GM19351 (cell line): ENCODE results near the gene TCEA3.
A peak's percentile ranks its signal among the peaks of the same experiment; 100 is the strongest.

ENCODE experiments used
- ATAC-seq: cut with Tn5 transposase; IDR thresholded peaks from one replicate; pipeline ENCODE4 v1.9.1; 2021; ENCODE audit warnings: mild to moderate bottlenecking, moderate library complexity; ENCODE audit not compliant: unreplicated experiment

TCEA3 gene

DNA sequence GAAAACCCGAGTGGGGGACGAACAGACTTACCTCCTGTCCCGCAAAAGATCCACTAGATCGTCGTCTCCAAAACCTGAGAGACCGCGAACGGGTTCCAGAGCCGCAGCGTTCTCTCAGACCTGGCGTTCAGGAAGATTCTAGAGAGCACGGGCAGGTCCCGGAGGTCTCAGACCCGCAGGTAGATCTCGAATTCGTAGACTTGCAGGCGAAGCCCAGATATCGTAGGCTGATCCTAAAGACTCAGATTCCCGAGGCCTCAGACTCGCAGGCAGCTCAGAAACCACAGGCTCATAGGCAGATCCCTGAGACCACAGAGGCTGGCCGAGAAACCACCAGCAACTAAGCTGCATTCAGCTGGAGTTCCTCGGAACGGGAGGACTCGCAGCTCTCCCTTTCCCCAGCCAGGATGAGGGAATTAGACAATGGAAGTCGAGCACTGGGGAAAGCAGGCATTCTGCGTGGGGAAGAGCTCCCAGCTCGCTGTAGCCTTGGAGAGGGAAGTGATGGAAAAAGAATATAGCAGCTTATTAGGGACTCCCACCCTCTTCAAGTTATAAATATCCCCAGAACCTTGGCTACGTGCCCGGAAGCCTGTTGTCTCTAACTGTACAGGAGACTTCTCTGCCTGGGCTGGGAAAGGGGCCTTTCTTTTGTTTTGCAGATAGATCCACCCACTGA is 55.1 kb downstream of the TCEA3 start, which contains the start of gene ZNF436:
TSS of gene ZNF436 (minus strand) at position 502 of the 679 bp plus-strand sequence. CDS start 1,831 bp downstream, outside the sequence.
- ATAC-seq: no peak

DNA sequence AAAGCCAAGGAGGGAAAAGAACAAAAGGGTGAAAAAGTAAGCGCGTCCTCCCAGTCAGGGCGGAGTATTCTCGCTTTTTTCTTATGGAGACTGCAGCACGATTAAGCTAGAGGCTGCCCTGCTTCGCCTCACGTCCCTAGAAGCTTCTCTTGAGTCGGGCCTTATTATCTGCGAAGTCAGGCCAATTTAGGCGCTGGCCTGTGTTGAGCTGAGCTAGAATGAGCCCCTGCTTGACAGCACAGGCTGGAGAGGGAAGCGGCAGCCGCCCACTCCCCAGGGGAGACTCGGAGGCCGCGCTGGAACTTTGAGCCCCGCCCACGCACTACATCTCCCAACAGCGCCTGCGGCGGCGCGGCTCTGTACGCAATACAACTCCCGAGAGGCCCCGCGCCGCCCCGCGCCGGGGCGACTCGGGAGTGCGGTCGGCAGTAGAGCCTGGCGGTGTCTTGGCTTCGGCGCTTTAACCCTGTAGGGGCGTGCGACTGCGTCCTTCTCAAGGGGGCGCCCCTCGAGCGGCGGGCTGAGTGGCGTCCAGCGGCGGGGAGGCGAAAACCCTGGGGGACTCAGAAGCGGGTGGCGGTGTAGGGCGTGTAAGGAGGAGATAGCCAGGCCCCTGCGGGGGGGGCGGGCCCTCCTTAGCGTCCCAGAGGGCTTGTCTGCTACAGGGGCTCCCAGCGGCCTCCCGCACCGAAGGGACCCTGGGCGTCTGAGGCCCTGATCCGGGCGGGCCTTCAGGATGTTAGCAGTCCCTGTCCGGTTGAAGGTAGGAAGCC is 55.8 kb downstream of the TCEA3 start:
- peak; percentile 62 for ATAC-seq

DNA sequence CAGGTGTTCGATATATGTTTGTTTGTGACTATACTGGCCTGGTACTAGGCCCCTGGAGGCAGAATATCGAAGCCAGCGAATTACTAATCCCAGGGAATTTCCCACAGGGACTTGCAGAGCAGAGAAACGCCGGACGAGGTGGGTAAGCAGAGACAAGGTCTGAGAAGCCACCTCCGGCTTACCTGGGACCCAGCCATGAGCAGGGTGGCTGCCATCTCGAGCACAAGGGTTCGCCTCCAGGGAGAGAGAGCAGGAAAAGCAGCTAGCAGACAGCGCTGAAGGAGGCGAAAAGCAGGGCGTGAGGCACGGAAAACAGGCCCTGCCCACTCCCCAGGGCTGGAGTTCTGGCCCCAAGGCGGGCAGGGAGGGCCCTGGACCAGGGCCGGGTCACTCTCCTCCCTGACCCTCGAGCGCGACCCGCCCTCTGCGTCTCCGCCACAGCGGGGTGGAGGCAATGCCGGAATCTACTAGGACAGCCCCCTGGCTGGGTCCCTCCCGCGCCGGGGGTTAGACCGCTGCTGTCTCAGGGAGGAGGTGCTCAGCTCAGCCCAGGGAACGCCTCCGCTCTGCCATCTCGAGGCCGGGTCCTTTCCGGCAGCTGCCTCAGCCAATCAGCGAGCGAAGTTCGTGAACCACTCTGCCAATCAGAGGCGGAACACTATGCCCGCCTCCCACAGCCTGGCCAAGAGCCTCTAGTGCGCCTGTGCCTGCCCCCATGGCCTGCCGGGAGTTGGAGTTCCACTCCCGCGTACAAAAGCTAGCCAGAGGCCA is 56.6 kb downstream of the TCEA3 start:
- ATAC-seq: peak; percentile 91

DNA sequence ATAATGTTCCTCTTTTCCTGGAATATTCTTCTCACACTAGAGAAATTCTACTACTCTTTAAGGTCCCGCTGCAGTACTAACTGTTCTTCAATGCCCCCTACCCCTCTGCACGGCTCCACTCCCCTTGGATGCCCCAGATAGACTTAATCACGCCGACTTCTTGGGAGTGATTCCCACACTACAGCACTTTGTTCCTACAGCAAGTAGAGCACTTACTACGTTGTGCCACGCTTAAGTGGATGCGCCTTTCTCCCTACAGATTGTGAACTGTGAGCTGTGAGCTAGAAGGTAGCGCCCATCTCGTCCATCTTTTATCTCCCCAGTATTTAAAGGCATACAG is 57.1 kb downstream of the TCEA3 start:
- ATAC-seq: no peak

DNA sequence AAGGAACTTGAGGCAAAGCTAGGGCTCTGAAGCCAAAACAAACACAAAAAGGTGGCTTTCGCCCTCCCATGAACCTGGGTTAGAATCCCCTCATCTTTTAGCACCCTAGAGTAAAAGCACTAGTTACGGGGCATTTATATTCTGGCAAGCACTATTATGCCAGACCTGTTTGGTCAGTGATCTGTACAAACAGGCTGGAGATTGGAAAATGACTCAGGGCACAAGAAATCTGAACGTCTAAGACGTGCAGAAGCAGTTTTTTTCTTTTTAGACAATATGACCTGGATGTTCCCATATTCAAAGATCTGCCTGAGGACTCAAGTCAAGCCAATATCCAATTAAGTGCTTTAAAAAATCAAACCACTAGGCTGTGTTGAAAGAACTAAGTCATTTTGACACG is 58.0 kb downstream of the TCEA3 start:
- ATAC-seq: no peak

DNA sequence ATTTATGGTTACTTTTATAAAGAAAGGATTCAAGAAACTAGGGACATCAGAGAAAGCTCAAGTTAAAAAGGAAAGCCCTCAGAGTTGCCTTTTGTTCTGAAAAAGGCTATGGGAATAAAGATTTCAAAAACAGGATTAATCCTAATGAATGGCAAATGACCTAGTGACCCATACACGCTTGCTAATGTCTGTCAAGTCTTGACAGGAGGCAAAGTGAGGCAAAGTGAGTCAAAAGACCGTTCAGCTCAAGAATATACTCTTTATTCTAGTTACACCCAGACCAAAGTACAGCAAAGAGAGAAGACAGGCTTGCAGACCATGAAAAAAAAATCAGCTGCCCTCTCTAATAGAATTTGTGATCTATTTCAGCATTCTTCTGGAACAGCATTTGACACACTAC is 58.4 kb downstream of the TCEA3 start:
- no peak for ATAC-seq

DNA sequence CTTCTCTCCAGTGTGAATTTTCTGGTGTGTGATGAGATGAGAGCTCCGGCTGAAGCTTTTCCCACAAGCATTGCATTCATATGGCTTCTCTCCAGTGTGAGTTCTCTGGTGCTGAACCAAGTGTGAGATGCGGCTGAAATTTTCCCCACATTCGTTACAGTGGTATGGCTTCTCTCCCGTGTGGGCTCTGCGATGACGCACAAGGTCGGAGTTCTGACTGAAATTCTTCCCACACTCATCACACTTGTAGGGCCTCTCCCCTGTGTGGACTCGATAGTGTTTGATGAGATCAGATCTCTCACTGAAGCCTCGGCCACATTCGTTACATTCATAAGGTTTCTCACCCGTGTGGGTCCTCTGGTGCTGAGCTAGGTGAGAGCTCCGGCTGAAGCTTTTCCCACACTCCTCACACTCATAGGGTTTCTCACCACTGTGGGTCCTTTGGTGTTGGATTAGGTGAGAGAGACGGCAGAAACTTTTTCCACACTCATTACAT is 62.3 kb downstream of the TCEA3 start:
- no peak for ATAC-seq

DNA sequence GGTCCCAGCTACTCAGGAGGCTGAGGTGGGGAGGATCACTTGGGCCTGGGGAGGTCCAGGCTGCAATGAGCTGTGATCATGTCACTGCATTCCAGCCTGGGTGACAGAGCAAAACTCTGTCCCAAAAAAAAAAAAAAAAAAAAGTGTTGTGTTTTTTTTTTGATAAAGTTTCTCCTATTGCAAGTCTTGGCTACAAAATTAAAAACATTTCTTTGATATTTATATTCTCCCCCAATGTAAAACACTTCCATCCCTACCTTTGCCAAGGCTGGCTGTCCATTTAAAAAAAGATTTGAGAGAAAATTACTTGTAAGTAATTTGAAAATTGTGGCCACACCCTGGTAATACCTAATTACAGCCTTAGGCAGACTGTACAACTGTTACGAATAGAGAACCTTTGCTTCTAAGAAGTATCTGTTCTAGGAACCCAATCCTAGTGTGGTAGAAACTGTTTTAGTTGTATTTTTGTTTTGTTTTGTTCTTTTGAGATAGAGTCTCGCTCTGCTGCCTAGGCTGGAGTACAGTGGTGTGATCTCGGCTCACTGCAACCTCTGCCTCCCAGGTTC is 66.2 kb downstream of the TCEA3 start:
- ATAC-seq: no peak

DNA sequence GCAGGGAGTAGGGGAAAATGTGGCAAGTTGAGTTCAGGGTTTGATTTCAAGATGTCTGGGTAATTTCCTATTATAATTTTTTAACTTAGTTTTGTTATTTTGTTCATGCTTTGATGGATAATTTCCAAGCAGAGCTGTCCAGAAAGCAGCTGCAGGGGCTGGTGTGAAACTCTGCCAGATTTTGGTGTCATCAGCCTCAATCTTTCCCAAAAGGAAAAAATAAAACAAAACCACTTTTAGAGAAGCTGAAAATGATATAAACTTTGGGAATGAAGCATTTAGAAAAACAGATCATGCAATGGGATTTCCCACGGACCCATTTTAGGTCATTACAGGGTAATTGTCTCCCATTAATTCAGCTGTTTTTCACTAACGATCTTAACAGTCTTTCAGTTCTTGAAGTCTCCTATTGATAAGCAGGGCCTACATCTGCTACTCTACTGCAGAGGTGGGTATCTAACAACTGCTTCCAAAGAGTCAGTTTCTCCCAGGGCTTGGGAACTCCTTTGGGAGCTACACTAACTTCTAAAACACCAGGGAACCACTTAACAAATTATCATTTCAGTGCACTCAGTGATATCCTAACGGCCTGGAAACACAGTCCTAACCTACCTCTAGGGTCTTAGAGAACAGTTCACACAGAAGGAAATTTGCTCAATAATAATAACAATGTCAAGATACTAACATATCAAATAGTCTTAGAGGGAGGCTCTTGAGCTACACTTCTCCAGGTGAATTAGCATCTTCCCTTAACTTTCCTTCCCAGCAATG is 67.2 kb downstream of the TCEA3 start:
- ATAC-seq: no peak

DNA sequence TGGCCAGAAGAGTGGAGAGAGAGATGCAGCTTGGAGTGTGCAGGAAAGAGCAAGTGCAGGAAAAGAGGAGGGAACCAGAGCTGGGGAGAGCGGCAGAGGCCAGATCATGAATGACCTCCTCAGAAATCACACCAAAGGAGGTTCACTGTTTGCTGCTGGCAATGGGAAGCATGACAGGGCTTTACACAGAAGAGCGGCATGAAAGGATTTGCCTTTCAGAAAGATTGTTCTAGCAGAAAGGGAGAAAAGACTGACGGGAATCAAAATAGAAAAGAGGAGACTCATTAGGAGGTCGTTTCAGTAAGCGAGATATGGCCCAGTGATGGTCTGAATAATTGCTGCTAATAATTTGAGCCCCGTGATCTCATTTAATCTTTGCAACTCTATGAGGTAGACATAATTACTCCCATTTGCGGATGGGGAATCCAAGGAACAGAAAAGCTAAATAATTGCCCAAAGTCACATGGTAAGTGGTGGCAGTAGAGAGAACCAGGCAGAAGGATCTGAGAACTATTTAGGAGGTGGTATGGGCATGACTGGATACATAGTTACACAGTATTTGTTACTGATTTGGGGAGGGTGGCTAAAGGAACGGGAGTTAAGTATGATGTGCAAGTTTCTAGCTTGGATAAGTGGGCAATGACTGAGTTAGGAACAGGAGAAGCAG is 67.9 kb downstream of the TCEA3 start:
- no peak for ATAC-seq

DNA sequence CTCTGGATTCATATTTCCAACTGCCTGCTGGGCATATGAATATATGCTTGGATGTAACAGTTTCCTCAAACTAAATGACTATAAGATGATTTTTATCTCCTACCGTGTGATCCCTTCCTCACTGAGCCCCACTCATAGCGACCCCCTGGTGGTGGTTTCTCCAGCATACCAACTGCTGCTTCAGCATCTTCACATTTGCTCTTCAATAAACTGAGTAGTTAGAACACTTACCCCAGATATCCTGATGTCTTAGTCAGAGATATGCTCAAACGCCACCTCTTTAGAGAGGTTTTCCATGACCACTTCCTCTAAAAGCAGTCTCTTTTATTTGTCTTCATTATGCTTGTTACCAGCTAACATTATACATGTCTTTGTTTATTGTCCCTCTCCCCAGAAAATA is 70.3 kb downstream of the TCEA3 start:
- ATAC-seq: no peak

DNA sequence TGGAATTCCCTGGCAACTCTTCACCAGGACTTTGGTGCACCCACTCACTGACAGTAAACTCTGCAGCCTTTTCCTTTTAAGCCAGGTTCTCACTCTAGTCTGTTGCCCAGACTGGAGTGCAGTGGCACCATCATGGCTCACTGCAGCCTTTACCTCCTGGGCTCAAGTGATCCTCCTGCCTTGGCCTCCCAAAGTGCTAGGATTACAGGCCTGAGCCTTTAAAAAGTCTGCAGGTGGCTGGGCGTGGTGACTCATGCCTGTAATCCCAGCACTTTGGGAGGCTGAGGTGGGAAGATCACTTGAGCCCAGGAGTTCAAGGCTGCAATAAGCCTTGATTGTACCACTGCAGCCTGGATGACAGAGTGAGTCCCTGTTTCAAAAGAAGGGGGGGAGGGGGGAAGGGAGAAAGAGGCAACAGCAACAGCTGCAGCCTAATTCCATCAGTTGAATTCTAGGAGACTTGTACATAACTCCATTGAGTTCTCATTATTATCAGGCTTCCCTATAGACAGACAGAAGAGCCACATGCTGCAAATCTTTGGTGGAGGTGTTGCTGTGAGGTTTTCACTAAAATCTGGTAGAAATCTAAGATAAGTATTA is 72.4 kb downstream of the TCEA3 start:
- ATAC-seq: no peak

DNA sequence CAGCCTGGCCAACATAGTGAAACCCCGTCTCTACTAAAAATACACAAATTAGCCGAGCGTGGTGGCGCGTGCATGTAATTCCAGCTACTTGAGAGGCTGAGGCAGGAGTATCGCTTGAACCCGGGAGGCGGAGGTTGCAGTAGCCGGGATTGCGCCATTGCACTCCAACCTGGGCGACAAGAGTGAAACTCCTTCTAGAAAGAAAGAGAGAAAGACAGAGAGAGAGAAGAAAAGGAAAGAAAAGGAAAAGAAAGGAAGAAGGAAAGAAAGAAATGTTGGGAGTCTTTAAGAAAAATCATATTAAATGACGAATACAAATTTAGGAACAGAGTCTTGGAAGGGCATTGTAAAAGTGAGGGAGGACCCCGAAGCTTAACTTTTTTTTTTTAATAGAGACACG is 78.6 kb downstream of the TCEA3 start:
- ATAC-seq: no peak

DNA sequence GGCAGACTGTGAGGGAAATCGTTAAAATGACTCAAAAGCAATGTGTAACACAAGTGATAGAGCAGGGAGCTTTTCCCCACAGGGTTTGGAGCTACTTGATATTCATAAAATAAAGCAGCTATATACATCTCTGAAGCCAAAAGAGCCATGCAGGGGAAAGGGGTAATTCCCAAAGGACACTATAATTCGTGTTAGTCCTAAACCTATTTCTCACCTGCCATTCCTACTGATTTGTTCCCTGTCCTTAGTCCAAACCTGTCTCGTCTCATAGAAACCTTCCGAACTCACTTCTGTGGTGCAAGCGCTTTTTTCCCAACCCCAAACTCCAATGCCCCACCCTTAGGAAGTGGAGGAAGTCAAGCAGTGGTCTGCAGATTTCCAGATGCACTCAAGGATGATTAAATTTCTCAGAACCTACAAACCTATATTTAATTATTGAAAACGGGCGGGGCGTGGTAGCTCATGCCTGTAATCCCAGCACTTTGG is 79.5 kb downstream of the TCEA3 start:
- no peak for ATAC-seq

DNA sequence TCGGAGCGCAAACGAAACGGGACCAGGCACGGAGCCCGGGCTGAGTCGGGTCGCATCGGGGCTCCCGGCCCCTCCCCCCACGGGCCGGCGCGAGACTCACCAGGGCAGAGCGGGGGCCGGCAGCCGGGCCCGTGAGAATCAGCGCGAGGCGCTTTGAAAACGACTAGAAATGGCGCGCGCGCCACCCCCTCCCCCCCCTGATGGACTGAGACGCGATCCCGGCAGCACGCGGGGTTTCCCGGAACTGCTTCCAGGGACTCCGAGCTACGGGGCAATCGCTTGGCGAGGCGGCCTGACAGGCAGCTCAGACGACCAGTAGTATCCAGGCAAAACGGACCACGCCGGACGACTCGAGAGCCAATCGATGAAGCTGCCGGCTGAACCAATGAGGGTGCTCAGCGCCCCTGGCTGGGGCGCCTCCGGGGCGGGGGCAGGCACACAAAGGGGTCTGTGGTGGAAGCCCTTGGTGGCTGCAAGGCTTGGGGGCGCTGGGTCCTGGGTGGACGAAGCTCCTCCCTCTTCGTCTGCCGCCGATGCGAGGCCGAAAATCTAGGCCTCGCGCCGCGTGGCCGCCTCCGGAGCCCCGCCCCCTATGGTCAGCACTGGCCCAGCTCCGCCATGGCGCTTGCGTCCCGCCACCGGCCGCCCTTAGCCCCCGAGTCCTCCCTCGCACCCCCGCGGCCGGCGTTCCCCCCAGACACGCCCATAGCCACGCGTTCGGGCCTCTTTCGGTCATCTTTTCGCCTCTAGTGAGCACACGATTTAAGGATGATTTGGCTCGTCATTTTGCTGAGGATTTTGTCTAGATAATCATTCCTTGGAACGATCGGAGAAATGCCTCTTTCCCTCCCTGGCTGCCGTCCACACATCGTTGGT is 80.2 kb downstream of the TCEA3 start, which contains the start of gene HNRNPR:
TSS of gene HNRNPR (minus strand) at position 174 of the 876 bp plus-strand sequence. CDS start 3,276 bp downstream, outside the sequence.
- peak; percentile 95 for ATAC-seq

DNA sequence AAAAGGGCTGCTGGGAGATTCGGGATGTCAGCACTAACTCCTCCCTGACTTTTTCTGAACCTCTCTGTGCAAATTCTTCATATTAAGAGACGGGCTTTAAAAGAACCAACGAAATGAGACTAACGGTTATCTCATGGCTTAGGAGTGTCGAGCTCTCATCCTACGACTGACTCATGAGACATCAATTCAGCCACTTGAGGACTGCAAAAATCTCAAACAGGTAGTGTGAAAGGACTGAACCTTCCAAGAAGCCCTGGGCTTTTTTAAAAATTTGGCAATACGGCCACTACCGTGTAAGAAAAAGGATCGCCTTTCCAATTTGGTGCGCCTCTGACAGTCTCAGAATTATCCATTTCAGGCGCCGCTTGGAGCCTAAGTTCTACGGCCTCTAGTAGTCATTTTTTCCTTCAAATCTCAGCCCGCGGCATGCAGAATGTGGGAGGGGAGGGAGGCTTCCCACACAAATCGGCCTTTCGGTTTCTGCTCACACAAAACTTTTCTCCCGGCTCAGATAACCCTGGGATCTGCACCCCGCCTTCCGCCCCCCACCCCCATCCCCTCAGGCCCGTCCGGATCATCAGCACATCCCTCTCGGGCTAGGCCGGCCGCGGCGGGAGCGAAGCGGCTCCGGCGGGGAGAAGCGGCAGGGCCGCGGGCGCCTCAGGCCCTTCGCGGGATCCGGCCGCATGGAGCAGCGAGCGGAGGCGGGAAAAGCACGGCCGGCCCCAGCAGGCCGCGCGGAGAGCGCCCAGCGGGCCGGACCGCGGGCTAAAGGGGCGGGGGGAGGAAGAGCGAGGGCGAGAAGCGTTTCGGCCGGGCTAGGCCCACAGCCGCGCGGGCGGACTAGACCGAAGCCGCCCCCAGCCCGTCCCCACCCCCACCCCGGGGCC is 81.1 kb downstream of the TCEA3 start:
- peak; percentile 21 for ATAC-seq
